SK-N-MC (cell line): ENCODE results near the gene ANKRD39.
A peak's percentile ranks its signal among the peaks of the same experiment; 100 is the strongest.

Experiments
- DNase-seq: peaks from one replicate; pipeline ENCODE4 v3.0.0-alpha.2; 2011; ENCODE audit warnings: low read depth, low spot score
- H3K27ac ChIP-seq: fragments of 200-600 bp; sonication (generic); 2 replicates; pipeline ENCODE4 v1.5.1; 2016; ENCODE audit warnings: mixed run types
- H3K36me3 ChIP-seq: fragments of 200-600 bp; sonication (generic); 2 replicates; pipeline ENCODE4 v1.6.1; 2017; ENCODE audit warnings: antibody characterized with exemption, low read length, mixed read lengths; ENCODE audit not compliant: insufficient read depth
- H3K4me3 ChIP-seq: fragments of 200-600 bp; sonication (generic); 2 replicates; pipeline ENCODE4 v1.5.1; 2016
- H3K9ac ChIP-seq: fragments of 200-600 bp; sonication (generic); 2 replicates; pipeline ENCODE4 v1.8.0; 2017; ENCODE audit warnings: mixed run types, mixed read lengths; ENCODE audit not compliant: insufficient read length
- H3K9me3 ChIP-seq: fragments of 200-600 bp; sonication (generic); 2 replicates; pipeline ENCODE4 v1.6.1; 2017; ENCODE audit warnings: low read depth, mild to moderate bottlenecking, antibody characterized with exemption, low read length, moderate library complexity, mixed read lengths
- EZH2 ChIP-seq: fragments of 200-600 bp; sonication (generic); IDR thresholded peaks from one replicate; pipeline ENCODE4 v1.6.1; 2017; ENCODE audit warnings: antibody characterized with exemption
- FOXP2 ChIP-seq: optimal IDR thresholded peaks from 2 replicates; pipeline ENCODE3; 2011; ENCODE audit warnings: mild to moderate bottlenecking, moderate library complexity; ENCODE audit not compliant: insufficient read depth; ENCODE audit errors: extremely low read length, control extremely low read depth
- POLR2AphosphoS5 ChIP-seq: IDR thresholded peaks from 2 replicates; pipeline ENCODE4 v1.6.1; 2012; ENCODE audit warnings: mild to moderate bottlenecking, low read depth, low read length, borderline replicate concordance

ANKRD39 gene

GRCh38 chr2:96816127-96816835 lies 41.5 kb downstream of the ANKRD39 start, which contains the start of gene CNNM3:
CNNM3 (plus strand) TSS chr2:96816268; CDS start chr2:96816278, 10 bp downstream.
- TF ChIP-seq FOXP2 = peak; percentile 87
- no peak for TF ChIP-seq EZH2
- TF ChIP-seq POLR2AphosphoS5 = peak; percentile 60; the same call in 1 of the 2 replicates
- peak within 1 kb of the TSS; percentile 81 for H3K4me3 ChIP-seq
- no peaks in the 10 kb centered on the region for H3K36me3 ChIP-seq
- H3K27ac ChIP-seq = no peak within 1 kb of the TSS
- no peak for DNase-seq
- H3K9ac ChIP-seq = peak within 1 kb of the TSS; percentile 65
- no peaks in the 10 kb centered on the region for H3K9me3 ChIP-seq

GRCh38 chr2:96815326-96816126 lies 42.3 kb downstream of the ANKRD39 start:
- TF ChIP-seq POLR2AphosphoS5 (no peak), FOXP2 (no peak), EZH2 (no peak)
- H3K4me3 ChIP-seq = peak overlapping the region; percentile 81
- no peaks in the 10 kb centered on the region for H3K9me3 ChIP-seq
- peak overlapping the region; percentile 58 for H3K9ac ChIP-seq
- DNase-seq = no peak
- H3K27ac ChIP-seq = no peak overlapping the region
- no peaks in the 10 kb centered on the region for H3K36me3 ChIP-seq

GRCh38 chr2:96813656-96814055 lies 44.2 kb downstream of the ANKRD39 start:
- Histone ChIP-seq H3K27ac (no peak overlapping the region), H3K9ac (no peak overlapping the region), H3K36me3 (no peaks in the 10 kb centered on the region), H3K4me3 (no peak overlapping the region), H3K9me3 (no peaks in the 10 kb centered on the region)
- no peak for DNase-seq
- TF ChIP-seq FOXP2 (no peak), POLR2AphosphoS5 (no peak), EZH2 (no peak)

GRCh38 chr2:96811917-96812316 lies 45.9 kb downstream of the ANKRD39 start:
- H3K9me3 ChIP-seq = no peaks in the 10 kb centered on the region
- no peaks in the 10 kb centered on the region for H3K36me3 ChIP-seq
- no peak overlapping the region for H3K4me3 ChIP-seq
- TF ChIP-seq FOXP2 (no peak), EZH2 (no peak), POLR2AphosphoS5 (no peak)
- no peak for DNase-seq
- H3K27ac ChIP-seq = no peak overlapping the region
- no peak overlapping the region for H3K9ac ChIP-seq

- Histone ChIP-seq H3K9ac (no peak overlapping the region), H3K9me3 (no peaks in the 10 kb centered on the region), H3K27ac (no peak overlapping the region)
Observed at GRCh38 chr2:96810783-96811192, 47.0 kb downstream of the ANKRD39 start.

GRCh38 chr2:96809951-96810782 lies 47.6 kb downstream of the ANKRD39 start:
- no peak overlapping the region for H3K27ac ChIP-seq
- H3K36me3 ChIP-seq = no peaks in the 10 kb centered on the region
- no peak for DNase-seq
- no peak overlapping the region for H3K9ac ChIP-seq
- TF ChIP-seq EZH2 (no peak), POLR2AphosphoS5 (no peak), FOXP2 (no peak)
- no peak overlapping the region for H3K4me3 ChIP-seq
- no peaks in the 10 kb centered on the region for H3K9me3 ChIP-seq

More at GRCh38 chr2:96810783-96811192, 47.0 kb downstream of the ANKRD39 start:
- H3K36me3 ChIP-seq = no peaks in the 10 kb centered on the region
- no peak overlapping the region for H3K4me3 ChIP-seq
- DNase-seq = no peak
- TF ChIP-seq EZH2 (no peak), POLR2AphosphoS5 (no peak), FOXP2 (no peak)

GRCh38 chr2:96809216-96809882 lies 48.5 kb downstream of the ANKRD39 start:
- H3K36me3 ChIP-seq = no peaks in the 10 kb centered on the region
- TF ChIP-seq POLR2AphosphoS5 (no peak), FOXP2 (no peak)
- no peak for DNase-seq
- no peak overlapping the region for H3K27ac ChIP-seq
- H3K9ac ChIP-seq = no peak overlapping the region
- H3K9me3 ChIP-seq = no peaks in the 10 kb centered on the region
- no peak overlapping the region for H3K4me3 ChIP-seq
